Stimulated activated CD4-positive, alpha-beta T cell treated with anti-CD3 and anti-CD28 coated beads, Interleukin-12 subunit alpha, Interleukin-12 subunit beta, amount 100 ng/mL, for 24 hours (primary cell): ENCODE results near the gene CNDP1.

ENCODE experiments used
- DNase-seq, 2 experiments: peaks; one replicate each; pipeline ENCODE4 v3.0.0-alpha.2; 2020; ENCODE audit warnings: low read depth in 2 of 2

CNDP1 gene

GRCh38 chr18:74625157-74625556 is 90.9 kb downstream of the CNDP1 start:
- DNase-seq: no peak

GRCh38 chr18:74626049-74626874 is 92.0 kb downstream of the CNDP1 start:
- DNase-seq: no peak

- DNase-seq: no peak
Observed at GRCh38 chr18:74630804-74631203, 96.5 kb downstream of the CNDP1 start.

- no peak for DNase-seq
Observed at GRCh38 chr18:74631212-74631611, 96.9 kb downstream of the CNDP1 start.

GRCh38 chr18:74631623-74632350 is 97.5 kb downstream of the CNDP1 start:
- no peak for DNase-seq

GRCh38 chr18:74632351-74632679 is 98.0 kb downstream of the CNDP1 start:
- DNase-seq: no peak

DNA sequence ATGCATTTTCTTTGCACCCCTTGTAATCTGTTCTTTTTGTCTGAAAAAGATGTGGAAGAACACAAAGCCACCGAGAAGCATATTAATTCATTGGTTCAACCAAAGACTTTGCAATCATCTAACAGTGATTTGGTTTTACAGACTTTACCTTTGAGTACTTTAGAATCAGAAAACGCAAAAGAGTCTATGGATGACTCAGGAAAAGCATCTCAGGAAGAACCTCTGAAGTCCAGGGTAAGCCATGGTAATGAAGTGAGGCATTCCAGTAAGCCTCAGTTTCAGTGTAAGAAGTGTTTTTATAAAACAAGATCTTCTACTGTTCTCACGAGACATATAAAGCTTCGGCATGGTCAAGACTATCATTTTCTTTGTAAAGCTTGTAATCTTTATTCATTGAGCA is 98.6 kb downstream of the CNDP1 start:
- no peak for DNase-seq

GRCh38 chr18:74633652-74634352 is 99.5 kb downstream of the CNDP1 start:
- DNase-seq: no peak

GRCh38 chr18:74635224-74635975 is 101.1 kb downstream of the CNDP1 start:
- DNase-seq: no peak
